Neural cell (in vitro differentiated cells): ENCODE data around the gene CKB. TPM values are rescaled to one million over a fixed set of nuclear protein-coding genes. Genes with fewer than 3 reads are reported as not detected.

Source experiments
- H2AFZ ChIP-seq: fragments of 200-600, 300-800 bp; sonication (generic), shearing (Covaris generic); 2 replicates; pipeline ENCODE4 v1.6.0; 2014; ENCODE audit warnings: low read depth, mild to moderate bottlenecking, antibody characterized with exemption, low read length, moderate library complexity
- H3F3A ChIP-seq: fragments of 200-600 bp; shearing (Covaris generic); 2 replicates; pipeline ENCODE4 v1.6.1; 2016; ENCODE audit warnings: mild to moderate bottlenecking, moderate library complexity, mixed read lengths, antibody characterized with exemption, low read length; ENCODE audit not compliant: insufficient read depth, poor library complexity, severe bottlenecking
- H3K27ac ChIP-seq: fragments of 200-600, 300-800 bp; sonication (generic), shearing (Covaris generic); 2 replicates; pipeline ENCODE4 v1.5.1; 2014; ENCODE audit warnings: mild to moderate bottlenecking, low read length, moderate library complexity
- H3K27me3 ChIP-seq: fragments of 300-800, 200-600 bp; sonication (generic), shearing (Covaris generic); 2 replicates; pipeline ENCODE4 v1.6.0; 2014; ENCODE audit warnings: mild to moderate bottlenecking, low read depth, low read length, moderate library complexity; ENCODE audit not compliant: insufficient read depth
- H3K36me3 ChIP-seq: fragments of 300-800, 200-600 bp; sonication (generic), shearing (Covaris generic); 2 replicates; pipeline ENCODE4 v1.5.1; 2014; ENCODE audit warnings: mild to moderate bottlenecking, antibody characterized with exemption, low read length, moderate library complexity; ENCODE audit not compliant: insufficient read depth
- H3K4me2 ChIP-seq: fragments of 300-800, 200-600 bp; sonication (generic), shearing (Covaris generic); 2 replicates; pipeline ENCODE4 v1.6.0; 2014; ENCODE audit warnings: mild to moderate bottlenecking, low read length
- H3K4me3 ChIP-seq: fragments of 300-800, 200-600 bp; sonication (generic), shearing (Covaris generic); 2 replicates; pipeline ENCODE4 v1.5.1; 2014; ENCODE audit warnings: mild to moderate bottlenecking, low read length, moderate library complexity
- H3K79me2 ChIP-seq: fragments of 200-600 bp; shearing (Covaris generic); replicated peaks from 2 replicates; pipeline ENCODE4 v1.6.0; 2014; ENCODE audit warnings: mild to moderate bottlenecking, low read length, moderate library complexity; ENCODE audit not compliant: insufficient read depth
- H3K9ac ChIP-seq: fragments of 300-800, 200-600 bp; sonication (generic), shearing (Covaris generic); 2 replicates; pipeline ENCODE4 v1.6.1; 2016; ENCODE audit warnings: mild to moderate bottlenecking, low read length, mixed read lengths
- H3K9me2 ChIP-seq: fragments of 200-600 bp; shearing (Covaris generic); 2 replicates; pipeline ENCODE4 v1.6.1; 2016; ENCODE audit warnings: mild to moderate bottlenecking, low read length, mixed read lengths; ENCODE audit not compliant: insufficient read depth
- H3K9me3 ChIP-seq: fragments of 200-600, 300-800 bp; sonication (generic), shearing (Covaris generic); 2 replicates; pipeline ENCODE4 v1.6.1; 2016; ENCODE audit warnings: mild to moderate bottlenecking, mixed run types, low read length, moderate library complexity, mixed read lengths
- H4K20me1 ChIP-seq: fragments of 200-600 bp; shearing (Covaris generic); 2 replicates; pipeline ENCODE4 v1.6.1; 2016; ENCODE audit warnings: mild to moderate bottlenecking, mixed run types; ENCODE audit not compliant: insufficient read depth
- CTCF ChIP-seq: fragments of 450-650 bp; IDR thresholded peaks from 2 replicates; pipeline ENCODE4 v1.5.1; 2014; ENCODE audit warnings: antibody characterized with exemption, mild to moderate bottlenecking, moderate library complexity; ENCODE audit not compliant: poor library complexity, severe bottlenecking
- EP300 ChIP-seq: fragments of 450-650 bp; conservative IDR thresholded peaks from 2 replicates; pipeline ENCODE4 v1.6.1; 2014; ENCODE audit warnings: antibody characterized with exemption, mild to moderate bottlenecking, moderate library complexity; ENCODE audit not compliant: poor library complexity, severe bottlenecking
- EZH2 ChIP-seq: fragments of 200-600, 300-800 bp; shearing (Covaris generic), sonication (generic); IDR thresholded peaks from 2 replicates; pipeline ENCODE4 v1.6.1; 2014; ENCODE audit warnings: antibody characterized with exemption, low read length, borderline replicate concordance, mild to moderate bottlenecking; ENCODE audit not compliant: insufficient read depth, poor library complexity, severe bottlenecking
- MXI1 ChIP-seq: fragments of 450-650 bp; conservative IDR thresholded peaks from 2 replicates; pipeline ENCODE4 v1.6.1; 2014; ENCODE audit warnings: antibody characterized with exemption, mild to moderate bottlenecking; ENCODE audit not compliant: poor library complexity, severe bottlenecking
- POLR2AphosphoS5 ChIP-seq: IDR thresholded peaks from 2 replicates; pipeline ENCODE4 v1.6.1; 2012
- RAD21 ChIP-seq: fragments of 450-650 bp; conservative IDR thresholded peaks from 2 replicates; pipeline ENCODE4 v1.6.1; 2014; ENCODE audit warnings: antibody characterized with exemption, mild to moderate bottlenecking, moderate library complexity
- SMC3 ChIP-seq: fragments of 450-650 bp; conservative IDR thresholded peaks from 2 replicates; pipeline ENCODE4 v1.6.1; 2014; ENCODE audit warnings: antibody characterized with exemption, mild to moderate bottlenecking, moderate library complexity; ENCODE audit not compliant: poor library complexity
- TAF1 ChIP-seq: IDR thresholded peaks from 2 replicates; pipeline ENCODE4 v1.6.1; 2012; ENCODE audit warnings: low read depth
- polyA plus RNA-seq: library from polyadenylated mRNA; depleted of rRNA; stranded (reverse); fragments of >200 nt; gene quantifications from 2 replicates; pipeline ENCODE4 v1.2.3, GENCODE V29; 2014
- TF ChIP-seq, protein P1 (sequence below): IDR thresholded peaks from 2 replicates; pipeline ENCODE4 v1.6.1; 2012; ENCODE audit warnings: borderline replicate concordance

CKB gene
- polyA plus RNA-seq, 1 donor from 2014 or later, result 918 TPM

DNA sequence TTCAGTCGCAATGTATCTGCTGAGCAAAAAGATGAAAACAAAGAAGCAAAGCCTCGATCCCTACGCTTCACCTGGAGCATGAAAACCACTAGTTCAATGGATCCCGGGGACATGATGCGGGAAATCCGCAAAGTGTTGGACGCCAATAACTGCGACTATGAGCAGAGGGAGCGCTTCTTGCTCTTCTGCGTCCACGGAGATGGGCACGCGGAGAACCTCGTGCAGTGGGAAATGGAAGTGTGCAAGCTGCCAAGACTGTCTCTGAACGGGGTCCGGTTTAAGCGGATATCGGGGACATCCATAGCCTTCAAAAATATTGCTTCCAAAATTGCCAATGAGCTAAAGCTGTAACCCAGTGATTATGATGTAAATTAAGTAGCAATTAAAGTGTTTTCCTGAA, 19.8 kb downstream of the CKB start:
- Histone ChIP-seq H3K36me3 (peaks cover 11% of the 10 kb centered on the region), H3K9me3 (no peaks in the 10 kb centered on the region), H3K4me2 (no peak overlapping the region), H3K27ac (no peak overlapping the region), H3F3A (no peaks in the 10 kb centered on the region), H3K27me3 (no peaks in the 10 kb centered on the region), H3K9me2 (no peaks in the 10 kb centered on the region), H4K20me1 (no peaks in the 10 kb centered on the region), H2AFZ (no peak overlapping the region), H3K4me3 (no peak overlapping the region), H3K79me2 (no peaks in the 10 kb centered on the region), H3K9ac (no peak overlapping the region)
- TF ChIP-seq MXI1 (no peak), TAF1 (no peak), RAD21 (no peak), CTCF (no peak), POLR2AphosphoS5 (no peak), SMC3 (no peak), EP300 (no peak), EZH2 (no peak)
- TF ChIP-seq, protein P1, sequence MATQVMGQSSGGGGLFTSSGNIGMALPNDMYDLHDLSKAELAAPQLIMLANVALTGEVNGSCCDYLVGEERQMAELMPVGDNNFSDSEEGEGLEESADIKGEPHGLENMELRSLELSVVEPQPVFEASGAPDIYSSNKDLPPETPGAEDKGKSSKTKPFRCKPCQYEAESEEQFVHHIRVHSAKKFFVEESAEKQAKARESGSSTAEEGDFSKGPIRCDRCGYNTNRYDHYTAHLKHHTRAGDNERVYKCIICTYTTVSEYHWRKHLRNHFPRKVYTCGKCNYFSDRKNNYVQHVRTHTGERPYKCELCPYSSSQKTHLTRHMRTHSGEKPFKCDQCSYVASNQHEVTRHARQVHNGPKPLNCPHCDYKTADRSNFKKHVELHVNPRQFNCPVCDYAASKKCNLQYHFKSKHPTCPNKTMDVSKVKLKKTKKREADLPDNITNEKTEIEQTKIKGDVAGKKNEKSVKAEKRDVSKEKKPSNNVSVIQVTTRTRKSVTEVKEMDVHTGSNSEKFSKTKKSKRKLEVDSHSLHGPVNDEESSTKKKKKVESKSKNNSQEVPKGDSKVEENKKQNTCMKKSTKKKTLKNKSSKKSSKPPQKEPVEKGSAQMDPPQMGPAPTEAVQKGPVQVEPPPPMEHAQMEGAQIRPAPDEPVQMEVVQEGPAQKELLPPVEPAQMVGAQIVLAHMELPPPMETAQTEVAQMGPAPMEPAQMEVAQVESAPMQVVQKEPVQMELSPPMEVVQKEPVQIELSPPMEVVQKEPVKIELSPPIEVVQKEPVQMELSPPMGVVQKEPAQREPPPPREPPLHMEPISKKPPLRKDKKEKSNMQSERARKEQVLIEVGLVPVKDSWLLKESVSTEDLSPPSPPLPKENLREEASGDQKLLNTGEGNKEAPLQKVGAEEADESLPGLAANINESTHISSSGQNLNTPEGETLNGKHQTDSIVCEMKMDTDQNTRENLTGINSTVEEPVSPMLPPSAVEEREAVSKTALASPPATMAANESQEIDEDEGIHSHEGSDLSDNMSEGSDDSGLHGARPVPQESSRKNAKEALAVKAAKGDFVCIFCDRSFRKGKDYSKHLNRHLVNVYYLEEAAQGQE, result no peak

DNA sequence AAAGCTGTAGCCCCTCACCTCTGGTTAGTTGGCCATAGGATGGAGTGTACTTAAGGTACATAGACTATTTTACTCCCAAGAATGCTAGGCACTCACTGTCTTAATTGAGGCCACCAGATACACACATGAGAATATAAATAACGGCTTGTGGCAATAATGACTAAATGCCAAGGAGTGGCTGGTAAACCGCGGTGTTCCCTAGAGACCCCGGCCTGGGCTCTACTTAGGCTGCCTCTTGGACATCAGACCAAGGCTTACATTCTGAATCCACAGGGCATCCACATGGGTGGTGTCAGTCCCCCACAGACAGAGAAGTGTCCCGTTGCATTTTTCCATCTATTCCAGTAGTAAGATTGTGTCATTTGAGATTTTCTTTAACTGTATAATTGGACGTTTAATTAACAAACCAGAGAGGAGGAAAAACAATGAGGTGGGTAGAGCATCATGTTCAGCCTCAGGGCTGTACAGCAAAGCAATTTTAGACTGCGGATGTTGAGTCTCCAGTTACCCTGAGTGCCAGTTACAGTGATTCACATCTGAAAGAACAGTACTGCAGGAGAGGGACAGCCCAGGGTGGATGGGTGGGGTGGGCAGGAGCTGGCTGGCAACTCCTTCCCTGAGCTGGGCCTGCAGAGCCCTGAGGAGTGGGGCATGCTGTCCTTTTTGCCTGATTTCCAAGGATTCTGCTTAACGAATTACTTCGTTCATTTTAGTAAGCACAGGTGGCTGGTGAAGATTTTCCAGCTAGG, 20.5 kb downstream of the CKB start:
- Histone ChIP-seq H2AFZ (no peak overlapping the region), H3K4me3 (no peak overlapping the region), H3K79me2 (no peaks in the 10 kb centered on the region), H3K27me3 (no peaks in the 10 kb centered on the region), H3K27ac (no peak overlapping the region), H4K20me1 (no peaks in the 10 kb centered on the region), H3K9ac (no peak overlapping the region), H3K4me2 (no peak overlapping the region), H3K9me2 (no peaks in the 10 kb centered on the region), H3F3A (no peaks in the 10 kb centered on the region), H3K9me3 (no peaks in the 10 kb centered on the region), H3K36me3 (peaks cover 11% of the 10 kb centered on the region)
- no peak for TF ChIP-seq TAF1
- no peak for TF ChIP-seq RAD21
- TF ChIP-seq CTCF, result no peak
- no peak for TF ChIP-seq POLR2AphosphoS5
